ENCODE measurements around the gene HRC.
"Not testable (repeated sequence)": the region's sequence is repeated elsewhere in the genome, so short reads cannot be mapped to it uniquely, and the experiment has no call there.

Gene HRC

GRCh38 chr19:49155005-49155819, at the start of gene HRC:
HRC (minus strand) TSS chr19:49155396; CDS start chr19:49155237, 159 bp downstream.
- DNase-seq = no peak

DNA sequence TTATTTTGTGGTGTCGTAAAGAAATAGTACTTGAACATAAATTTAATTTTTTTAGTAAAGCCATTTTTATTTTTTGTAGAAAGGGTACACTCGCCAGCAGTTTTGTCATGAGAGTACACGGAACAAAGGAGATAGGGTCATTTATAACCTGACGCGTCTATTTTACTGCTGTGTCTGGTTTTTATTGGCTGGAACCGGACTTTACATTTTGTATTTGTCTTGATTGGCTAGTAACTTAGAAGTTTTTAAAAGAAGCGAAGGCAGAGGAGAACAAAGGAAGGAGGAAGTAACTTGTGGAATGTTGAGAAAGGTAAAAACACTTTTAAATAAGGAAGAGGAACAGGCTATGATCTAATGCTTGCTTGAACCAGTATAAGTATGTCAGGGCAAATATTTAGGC, 45.8 kb upstream of the HRC start:
- no peak for DNase-seq

DNA sequence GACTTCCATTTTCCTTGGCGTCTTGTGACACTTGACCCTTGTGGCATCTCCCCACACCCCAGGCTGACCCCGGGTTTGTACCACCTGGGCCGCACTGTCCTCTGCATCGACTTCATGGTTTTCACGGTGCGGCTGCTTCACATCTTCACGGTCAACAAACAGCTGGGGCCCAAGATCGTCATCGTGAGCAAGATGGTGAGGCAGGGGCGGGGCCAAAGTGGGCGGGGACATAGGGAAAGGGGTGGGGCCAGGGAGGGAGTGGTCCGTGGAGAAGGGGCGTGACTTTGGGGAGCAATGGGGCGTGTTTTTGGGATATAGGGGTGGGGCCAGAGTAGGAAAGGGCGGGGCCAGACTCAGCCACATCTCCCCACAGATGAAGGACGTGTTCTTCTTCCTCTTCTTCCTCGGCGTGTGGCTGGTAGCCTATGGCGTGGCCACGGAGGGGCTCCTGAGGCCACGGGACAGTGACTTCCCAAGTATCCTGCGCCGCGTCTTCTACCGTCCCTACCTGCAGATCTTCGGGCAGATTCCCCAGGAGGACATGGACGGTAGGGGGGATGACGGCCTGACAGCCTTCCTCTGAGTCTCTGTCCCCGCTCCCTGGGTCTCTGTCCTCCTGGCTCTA, 45.2 kb upstream of the HRC start:
- DNase-seq = no peak

DNA sequence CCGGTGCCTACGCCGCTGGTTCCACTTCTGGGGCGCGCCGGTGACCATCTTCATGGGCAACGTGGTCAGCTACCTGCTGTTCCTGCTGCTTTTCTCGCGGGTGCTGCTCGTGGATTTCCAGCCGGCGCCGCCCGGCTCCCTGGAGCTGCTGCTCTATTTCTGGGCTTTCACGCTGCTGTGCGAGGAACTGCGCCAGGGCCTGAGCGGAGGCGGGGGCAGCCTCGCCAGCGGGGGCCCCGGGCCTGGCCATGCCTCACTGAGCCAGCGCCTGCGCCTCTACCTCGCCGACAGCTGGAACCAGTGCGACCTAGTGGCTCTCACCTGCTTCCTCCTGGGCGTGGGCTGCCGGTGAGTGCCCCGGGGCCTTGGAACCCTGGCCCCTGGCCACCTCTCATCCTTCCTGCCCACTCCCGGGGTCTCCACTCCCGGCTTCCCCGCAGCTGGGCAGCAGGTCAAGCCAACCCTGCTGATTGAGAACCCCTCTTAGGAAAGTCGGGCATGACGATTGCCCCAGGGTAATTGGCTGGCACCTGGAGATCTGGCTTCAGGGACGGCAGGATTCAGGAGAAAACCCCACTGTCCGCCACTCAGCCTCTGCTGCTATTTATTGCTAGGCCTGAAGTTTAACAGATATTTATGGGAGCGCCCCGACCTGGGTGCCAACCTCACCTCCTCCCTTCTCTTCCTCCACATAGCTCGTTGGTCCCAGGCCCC, 41.5 kb upstream of the HRC start:
- no peak for DNase-seq

GRCh38 chr19:49194408-49194807, 39.2 kb upstream of the HRC start:
- DNase-seq = no peak

DNA sequence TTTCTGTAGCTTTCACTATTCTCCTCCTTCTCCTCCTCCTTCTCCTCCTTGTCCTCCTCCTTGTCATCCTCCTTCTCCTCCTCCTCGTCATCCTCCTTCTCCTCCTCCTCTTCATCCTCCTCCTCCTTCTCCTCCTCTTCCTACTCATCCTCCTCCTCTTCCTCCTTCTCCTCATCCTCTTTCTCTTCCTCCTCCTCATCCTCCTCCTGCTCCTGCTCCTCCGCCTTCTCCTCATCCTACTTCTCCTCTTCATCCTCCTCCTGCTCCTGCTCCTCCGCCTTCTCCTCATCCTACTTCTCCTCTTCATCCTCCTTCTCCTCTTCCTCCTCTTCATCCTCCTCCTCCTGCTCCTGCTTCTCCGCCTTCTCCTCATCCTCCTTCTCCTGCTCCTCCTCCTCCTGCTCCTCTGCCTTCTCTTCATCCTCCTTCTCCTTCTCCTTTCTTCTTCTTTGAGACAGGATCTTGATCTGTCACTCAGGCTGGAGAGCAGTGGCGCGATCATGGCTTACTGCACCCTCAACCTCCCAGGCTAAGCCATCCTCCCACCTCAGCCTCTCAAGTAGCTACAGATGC, 38.7 kb upstream of the HRC start:
- no peak for DNase-seq

DNA sequence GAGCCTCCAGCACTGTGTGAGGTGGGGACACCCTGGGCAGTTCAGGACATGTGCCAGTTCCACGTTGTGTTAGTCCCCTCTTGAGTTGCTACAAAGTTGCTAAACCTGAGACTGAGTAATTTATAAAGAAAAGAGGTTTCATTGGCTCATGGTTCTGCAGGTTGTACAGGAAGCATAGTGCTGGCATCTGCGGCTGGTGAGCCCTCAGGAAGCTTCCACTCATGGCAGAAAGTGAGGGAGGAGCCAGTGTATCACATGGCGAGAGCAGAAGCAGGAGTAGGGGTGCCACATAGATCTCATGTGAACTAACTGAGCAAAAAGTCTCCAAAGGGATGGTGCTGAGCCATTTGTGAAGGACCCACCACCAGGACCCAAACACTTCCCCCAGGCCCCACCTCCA, 35.6 kb upstream of the HRC start:
- DNase-seq = no peak

DNA sequence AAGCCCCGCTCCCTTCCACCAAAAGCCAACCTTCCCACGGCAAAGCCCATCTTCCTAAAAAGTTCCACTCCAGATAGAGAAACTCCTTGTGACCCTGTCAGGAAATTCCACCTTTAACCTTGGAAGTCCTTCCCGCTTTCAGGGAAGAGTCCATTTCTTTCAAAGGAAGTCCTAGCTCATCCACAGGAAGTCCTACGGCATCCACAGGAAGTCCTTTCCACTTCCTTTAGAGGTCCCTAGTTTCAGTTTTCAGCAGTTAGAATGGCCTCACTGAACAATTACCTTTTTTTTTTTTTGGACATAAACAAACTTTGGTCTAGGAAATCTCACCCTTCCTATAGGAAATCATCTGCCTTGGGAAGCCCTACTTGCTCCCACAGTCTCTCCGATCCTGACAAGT, 34.1 kb upstream of the HRC start:
- DNase-seq = no peak

GRCh38 chr19:49188626-49189200, 33.5 kb upstream of the HRC start:
- no peak for DNase-seq

- no peak for DNase-seq
Measured at GRCh38 chr19:49186108-49186507, 30.9 kb upstream of the HRC start.

- no peak for DNase-seq
Measured at GRCh38 chr19:49182848-49183375, 27.7 kb upstream of the HRC start.

DNA sequence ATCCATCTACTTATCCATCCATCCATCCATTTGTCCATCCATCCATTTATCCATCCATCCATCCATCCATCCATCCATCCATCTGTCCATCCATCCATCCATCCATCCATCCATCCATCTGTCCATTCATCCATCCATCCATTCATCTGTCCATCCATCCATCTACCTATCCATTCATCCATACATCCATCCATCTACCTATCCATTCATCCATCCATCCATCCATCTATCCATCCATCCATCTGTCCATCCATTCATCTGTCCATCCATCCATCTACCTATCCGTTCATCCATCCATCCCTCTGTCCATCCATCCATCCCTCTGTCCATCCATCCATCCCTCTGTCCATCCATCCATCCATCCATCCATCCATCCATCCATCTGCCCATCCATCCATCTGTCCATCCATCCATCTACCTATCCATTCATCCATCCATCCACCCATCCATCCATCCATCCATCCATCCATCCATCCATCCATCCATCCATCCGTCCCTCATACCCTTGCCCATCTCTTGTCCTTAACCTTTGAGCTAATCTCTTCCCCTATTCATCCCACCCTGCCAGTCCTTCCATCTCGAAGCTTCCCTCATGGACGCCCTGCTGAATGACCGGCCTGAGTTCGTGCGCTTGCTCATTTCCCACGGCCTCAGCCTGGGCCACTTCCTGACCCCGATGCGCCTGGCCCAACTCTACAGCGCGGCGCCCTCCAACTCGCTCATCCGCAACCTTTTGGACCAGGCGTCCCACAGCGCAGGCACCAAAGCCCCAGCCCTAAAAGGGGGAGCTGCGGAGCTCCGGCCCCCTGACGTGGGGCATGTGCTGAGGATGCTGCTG, 27.0 kb upstream of the HRC start:
- not testable (repeated sequence) for DNase-seq

GRCh38 chr19:49180659-49181058, 25.5 kb upstream of the HRC start:
- no peak for DNase-seq

- DNase-seq = no peak
Measured at GRCh38 chr19:49173198-49173597, 18.0 kb upstream of the HRC start.

GRCh38 chr19:49168421-49168820, 13.2 kb upstream of the HRC start:
- DNase-seq = no peak

- no peak for DNase-seq
Measured at GRCh38 chr19:49167857-49168409, 12.7 kb upstream of the HRC start.

DNA sequence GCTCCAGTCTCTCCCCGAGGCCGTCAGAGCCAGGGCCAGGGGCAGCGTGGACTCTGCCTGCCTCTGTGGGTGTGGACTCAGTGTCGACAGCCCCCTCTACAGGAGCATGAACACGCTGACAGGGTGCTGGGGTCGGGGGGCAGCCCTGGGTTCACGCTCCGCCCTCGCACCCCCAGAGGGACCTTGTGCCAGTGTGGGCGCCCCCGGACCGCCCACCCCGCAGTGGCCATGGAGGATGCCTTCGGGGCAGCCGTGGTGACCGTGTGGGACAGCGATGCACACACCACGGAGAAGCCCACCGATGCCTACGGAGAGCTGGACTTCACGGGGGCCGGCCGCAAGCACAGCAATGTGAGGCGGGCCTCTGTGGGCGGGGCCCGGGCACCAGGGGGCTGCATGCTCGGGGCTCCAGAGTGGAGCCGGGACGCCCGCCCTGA, 10.7 kb upstream of the HRC start:
- no peak for DNase-seq

- no peak for DNase-seq
Measured at GRCh38 chr19:49165111-49165750, 10.0 kb upstream of the HRC start.

DNA sequence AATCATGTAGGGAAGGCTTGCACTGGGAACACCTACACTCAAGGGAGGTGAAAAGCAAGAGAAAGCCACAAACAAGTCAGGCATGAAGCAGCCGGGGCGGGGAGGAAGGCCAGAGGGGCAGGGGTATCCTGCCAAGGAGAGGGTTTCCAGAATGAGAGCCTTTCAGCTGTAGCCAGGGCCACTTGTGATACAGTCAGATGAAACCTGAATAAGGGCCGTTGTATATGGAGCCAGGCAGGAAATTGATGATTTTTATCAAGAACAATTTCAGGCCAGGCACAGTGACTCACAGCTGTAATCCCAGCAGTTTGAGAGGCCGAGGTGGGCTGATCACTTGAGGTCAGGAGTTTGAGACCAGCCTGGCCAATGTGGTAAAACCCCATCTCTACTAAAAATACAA, 6.8 kb upstream of the HRC start:
- no peak for DNase-seq

DNA sequence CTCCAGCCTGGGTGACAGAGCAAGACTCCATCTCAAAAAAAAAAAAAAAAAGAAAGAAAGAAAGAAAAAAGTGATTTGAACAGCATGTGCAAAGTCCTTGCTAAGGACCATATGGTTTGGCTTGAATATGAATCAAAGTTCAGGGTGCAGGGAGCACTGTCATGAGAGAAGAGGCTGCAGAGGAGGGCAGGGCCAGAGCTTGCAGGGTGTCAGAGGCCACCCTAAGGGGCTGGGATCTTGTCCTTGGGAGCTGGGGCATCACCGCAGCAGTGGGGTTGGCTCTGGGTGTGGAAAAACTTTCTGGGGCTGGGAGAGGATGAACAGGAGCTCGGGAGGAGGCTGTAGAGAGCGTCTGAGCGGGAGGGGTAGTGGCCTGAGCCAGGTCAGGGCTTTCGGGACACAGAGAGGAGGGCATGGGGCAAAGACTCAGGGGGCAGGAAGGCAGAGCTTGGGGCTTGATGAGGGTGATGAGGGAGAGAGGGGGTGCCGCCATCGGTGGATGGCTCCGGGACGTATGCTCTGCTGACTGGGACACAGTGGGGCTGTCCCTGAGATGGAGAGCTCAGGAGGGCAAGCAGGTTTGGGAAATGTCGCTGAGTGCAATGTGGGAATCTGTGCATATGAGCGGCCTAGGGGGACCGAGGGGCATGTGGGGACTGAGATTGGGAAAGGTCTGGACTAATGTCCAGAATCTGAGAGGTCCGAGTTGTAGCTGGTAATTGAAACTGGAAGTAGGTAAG, 5.4 kb upstream of the HRC start:
- DNase-seq = no peak
